A549 (cell line): ENCODE data around the gene RNU6-7.

Source experiments
- BHLHE40 ChIP-seq: IDR thresholded peaks from 2 replicates; pipeline ENCODE4 v1.6.1; 2012; ENCODE audit warnings: low read depth, low read length, inconsistent platforms
- MAFK ChIP-seq: fragments of 450-650 bp; IDR thresholded peaks from 2 replicates; pipeline ENCODE4 v1.6.1; 2014; ENCODE audit not compliant: partially characterized antibody
- POLR2A ChIP-seq: IDR thresholded peaks from 2 replicates; pipeline ENCODE4 v1.6.1; 2012; ENCODE audit warnings: mild to moderate bottlenecking, low read length
- SREBF2 ChIP-seq: fragments of 450-650 bp; IDR thresholded peaks from 2 replicates; pipeline ENCODE4 v1.6.1; 2014; ENCODE audit warnings: mild to moderate bottlenecking, moderate library complexity
- TF ChIP-seq, protein P1 (sequence below): fragments of >200 bp; sonication (Bioruptor Twin); formaldehyde crosslinking; IDR thresholded peaks from 3 replicates; pipeline ENCODE4 v1.5.1; 2016
- TF ChIP-seq, protein P2 (sequence below): fragments of 200-600 bp; sonication (generic); IDR thresholded peaks from 2 replicates; pipeline ENCODE4 v1.6.1; 2016; ENCODE audit warnings: antibody characterized with exemption, mild to moderate bottlenecking, moderate library complexity

DNA sequence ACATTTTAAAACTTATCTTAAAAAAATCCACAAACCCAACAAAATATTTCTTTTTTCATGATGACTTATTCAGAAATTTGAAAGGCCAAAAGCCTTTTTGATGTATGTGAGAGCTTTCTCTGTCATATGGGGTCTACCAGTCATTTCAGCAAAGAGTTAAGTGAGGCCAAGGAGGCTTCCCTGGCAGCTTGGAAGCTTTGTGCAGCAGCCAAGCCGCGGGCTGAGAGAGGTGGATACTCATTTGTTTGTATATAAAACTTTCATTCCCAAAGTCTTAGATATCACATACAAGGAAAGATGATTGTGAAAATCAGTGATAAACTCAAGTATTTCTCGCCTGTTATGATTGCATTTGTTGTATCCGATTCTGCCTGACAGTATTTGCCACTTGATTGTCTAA lies 49.7 kb downstream of the RNU6-7 start:
- TF ChIP-seq, protein P1, sequence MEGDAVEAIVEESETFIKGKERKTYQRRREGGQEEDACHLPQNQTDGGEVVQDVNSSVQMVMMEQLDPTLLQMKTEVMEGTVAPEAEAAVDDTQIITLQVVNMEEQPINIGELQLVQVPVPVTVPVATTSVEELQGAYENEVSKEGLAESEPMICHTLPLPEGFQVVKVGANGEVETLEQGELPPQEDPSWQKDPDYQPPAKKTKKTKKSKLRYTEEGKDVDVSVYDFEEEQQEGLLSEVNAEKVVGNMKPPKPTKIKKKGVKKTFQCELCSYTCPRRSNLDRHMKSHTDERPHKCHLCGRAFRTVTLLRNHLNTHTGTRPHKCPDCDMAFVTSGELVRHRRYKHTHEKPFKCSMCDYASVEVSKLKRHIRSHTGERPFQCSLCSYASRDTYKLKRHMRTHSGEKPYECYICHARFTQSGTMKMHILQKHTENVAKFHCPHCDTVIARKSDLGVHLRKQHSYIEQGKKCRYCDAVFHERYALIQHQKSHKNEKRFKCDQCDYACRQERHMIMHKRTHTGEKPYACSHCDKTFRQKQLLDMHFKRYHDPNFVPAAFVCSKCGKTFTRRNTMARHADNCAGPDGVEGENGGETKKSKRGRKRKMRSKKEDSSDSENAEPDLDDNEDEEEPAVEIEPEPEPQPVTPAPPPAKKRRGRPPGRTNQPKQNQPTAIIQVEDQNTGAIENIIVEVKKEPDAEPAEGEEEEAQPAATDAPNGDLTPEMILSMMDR = no peak
- TF ChIP-seq MAFK (no peak), SREBF2 (no peak), BHLHE40 (no peak), POLR2A (no peak)
- TF ChIP-seq, protein P2, sequence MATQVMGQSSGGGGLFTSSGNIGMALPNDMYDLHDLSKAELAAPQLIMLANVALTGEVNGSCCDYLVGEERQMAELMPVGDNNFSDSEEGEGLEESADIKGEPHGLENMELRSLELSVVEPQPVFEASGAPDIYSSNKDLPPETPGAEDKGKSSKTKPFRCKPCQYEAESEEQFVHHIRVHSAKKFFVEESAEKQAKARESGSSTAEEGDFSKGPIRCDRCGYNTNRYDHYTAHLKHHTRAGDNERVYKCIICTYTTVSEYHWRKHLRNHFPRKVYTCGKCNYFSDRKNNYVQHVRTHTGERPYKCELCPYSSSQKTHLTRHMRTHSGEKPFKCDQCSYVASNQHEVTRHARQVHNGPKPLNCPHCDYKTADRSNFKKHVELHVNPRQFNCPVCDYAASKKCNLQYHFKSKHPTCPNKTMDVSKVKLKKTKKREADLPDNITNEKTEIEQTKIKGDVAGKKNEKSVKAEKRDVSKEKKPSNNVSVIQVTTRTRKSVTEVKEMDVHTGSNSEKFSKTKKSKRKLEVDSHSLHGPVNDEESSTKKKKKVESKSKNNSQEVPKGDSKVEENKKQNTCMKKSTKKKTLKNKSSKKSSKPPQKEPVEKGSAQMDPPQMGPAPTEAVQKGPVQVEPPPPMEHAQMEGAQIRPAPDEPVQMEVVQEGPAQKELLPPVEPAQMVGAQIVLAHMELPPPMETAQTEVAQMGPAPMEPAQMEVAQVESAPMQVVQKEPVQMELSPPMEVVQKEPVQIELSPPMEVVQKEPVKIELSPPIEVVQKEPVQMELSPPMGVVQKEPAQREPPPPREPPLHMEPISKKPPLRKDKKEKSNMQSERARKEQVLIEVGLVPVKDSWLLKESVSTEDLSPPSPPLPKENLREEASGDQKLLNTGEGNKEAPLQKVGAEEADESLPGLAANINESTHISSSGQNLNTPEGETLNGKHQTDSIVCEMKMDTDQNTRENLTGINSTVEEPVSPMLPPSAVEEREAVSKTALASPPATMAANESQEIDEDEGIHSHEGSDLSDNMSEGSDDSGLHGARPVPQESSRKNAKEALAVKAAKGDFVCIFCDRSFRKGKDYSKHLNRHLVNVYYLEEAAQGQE = no peak
